WTC11 (cell line): ENCODE measurements around the gene KRT85. TPM values are rescaled to one million over a fixed set of nuclear protein-coding genes. Genes with fewer than 3 reads are reported as not detected.

Experiments used
- ATAC-seq: fragments of 200-7000 bp; cut with Tn5 transposase; 2 replicates; pipeline ENCODE4 v1.10.0; 2021; ENCODE audit warnings: mild to moderate bottlenecking, moderate library complexity
- CTCF ChIA-PET: fragments of 300-600 bp; sonication (Branson Sonifier 250); formaldehyde crosslinking; loops from one replicate; lab custom pipeline; 2021; ENCODE audit warnings: antibody characterized with exemption; lab: Charles Lee
- POLR2A ChIA-PET: fragments of 350-600 bp; sonication (Branson Sonifier 250); formaldehyde crosslinking; loops from one replicate; lab custom pipeline; 2021; ENCODE audit warnings: antibody characterized with exemption; lab: Charles Lee
- DNase-seq: peaks from one replicate; pipeline ENCODE4 v3.0.0; 2021; ENCODE audit warnings: low spot score
- H3K27ac Mint-ChIP-seq: 2 replicates; pipeline ENCODE4 v1.8.0; 2021; ENCODE audit warnings: mixed read lengths
- H3K27me3 Mint-ChIP-seq: 2 replicates; pipeline ENCODE4 v1.8.0; 2021; ENCODE audit warnings: low read depth, mild to moderate bottlenecking, moderate library complexity, mixed read lengths
- H3K36me3 Mint-ChIP-seq: 2 replicates; pipeline ENCODE4 v1.8.0; 2021; ENCODE audit warnings: mixed read lengths
- H3K4me1 Mint-ChIP-seq: 2 replicates; pipeline ENCODE4 v1.8.0; 2022; ENCODE audit warnings: mixed read lengths
- H3K4me3 Mint-ChIP-seq: 2 replicates; pipeline ENCODE4 v1.8.0; 2021; ENCODE audit warnings: mild to moderate bottlenecking, moderate library complexity, mixed read lengths
- H3K9me3 Mint-ChIP-seq: 2 replicates; pipeline ENCODE4 v1.8.0; 2021; ENCODE audit warnings: mixed read lengths
- ATF2 ChIP-seq: sonication (generic); formaldehyde crosslinking; IDR thresholded peaks from 2 replicates; pipeline ENCODE4 v1.8.1; 2022; ENCODE audit warnings: low read depth, missing genetic modification reagents, borderline replicate concordance
- ATF6 ChIP-seq: sonication (generic); formaldehyde crosslinking; IDR thresholded peaks from 2 replicates; pipeline ENCODE4 v1.8.1; 2023; ENCODE audit warnings: mild to moderate bottlenecking, missing genetic modification reagents
- CREB1 ChIP-seq: sonication (generic); formaldehyde crosslinking; IDR thresholded peaks from 2 replicates; pipeline ENCODE4 v1.8.0; 2023; ENCODE audit warnings: mild to moderate bottlenecking, missing genetic modification reagents
- ESRRA ChIP-seq: sonication (generic); formaldehyde crosslinking; IDR thresholded peaks from 2 replicates; pipeline ENCODE4 v1.8.1; 2022; ENCODE audit warnings: mild to moderate bottlenecking, missing genetic modification reagents, borderline replicate concordance
- FOXJ3 ChIP-seq: sonication (generic); formaldehyde crosslinking; IDR thresholded peaks from 2 replicates; pipeline ENCODE4 v1.9.0; 2021; ENCODE audit warnings: missing genetic modification reagents, mild to moderate bottlenecking, borderline replicate concordance
- FOXK1 ChIP-seq: sonication (generic); formaldehyde crosslinking; IDR thresholded peaks from 2 replicates; pipeline ENCODE4 v1.8.0; 2022; ENCODE audit warnings: mild to moderate bottlenecking, moderate library complexity, missing genetic modification reagents
- GABPB1 ChIP-seq: sonication (generic); formaldehyde crosslinking; IDR thresholded peaks from 2 replicates; pipeline ENCODE4 v1.8.1; 2023; ENCODE audit warnings: mild to moderate bottlenecking, missing genetic modification reagents
- TEAD4 ChIP-seq: sonication (generic); formaldehyde crosslinking; IDR thresholded peaks from 2 replicates; pipeline ENCODE4 v1.8.0; 2022; ENCODE audit warnings: mild to moderate bottlenecking, missing genetic modification reagents
- ZBTB21 ChIP-seq: sonication (generic); formaldehyde crosslinking; IDR thresholded peaks from 2 replicates; pipeline ENCODE4 v1.8.1; 2023; ENCODE audit warnings: mild to moderate bottlenecking, missing genetic modification reagents, borderline replicate concordance
- ZNF219 ChIP-seq: sonication (generic); formaldehyde crosslinking; IDR thresholded peaks from 2 replicates; pipeline ENCODE4 v1.8.0; 2023; ENCODE audit warnings: missing genetic modification reagents, mild to moderate bottlenecking, borderline replicate concordance
- ZNF232 ChIP-seq: sonication (generic); formaldehyde crosslinking; IDR thresholded peaks from 2 replicates; pipeline ENCODE4 v1.8.0; 2022; ENCODE audit warnings: mild to moderate bottlenecking, missing genetic modification reagents
- ZNF317 ChIP-seq: sonication (generic); formaldehyde crosslinking; IDR thresholded peaks from 2 replicates; pipeline ENCODE4 v1.8.1; 2023; ENCODE audit warnings: low read depth, mild to moderate bottlenecking, moderate library complexity, missing genetic modification reagents, borderline replicate concordance
- ZNF416 ChIP-seq: fragments of 250-450 bp; sonication (Bioruptor Pico); IDR thresholded peaks from 2 replicates; pipeline ENCODE4 v1.9.0; 2021; ENCODE audit warnings: mild to moderate bottlenecking, inconsistent platforms
- ZNF423 ChIP-seq: fragments of 250-450 bp; sonication (Bioruptor Pico); IDR thresholded peaks from 2 replicates; pipeline ENCODE4 v2.1.2; 2022; ENCODE audit warnings: mild to moderate bottlenecking, moderate library complexity
- ZNF512 ChIP-seq: sonication (generic); formaldehyde crosslinking; IDR thresholded peaks from 2 replicates; pipeline ENCODE4 v1.8.1; 2022; ENCODE audit warnings: missing genetic modification reagents, borderline replicate concordance
- total RNA-seq: library from RNA; stranded (reverse); gene quantifications from 3 replicates; pipeline ENCODE4 v1.2.3, GENCODE V29; 2021
- TF ChIP-seq, protein P1 (sequence below): sonication (generic); formaldehyde crosslinking; IDR thresholded peaks from 2 replicates; pipeline ENCODE4 v1.8.0; 2022; ENCODE audit warnings: mild to moderate bottlenecking, missing genetic modification reagents
- TF ChIP-seq, protein P2 (sequence below): sonication (generic); formaldehyde crosslinking; IDR thresholded peaks from 2 replicates; pipeline ENCODE4 v1.8.0; 2023; ENCODE audit warnings: missing genetic modification reagents
- TF ChIP-seq, protein P3 (sequence below): sonication (generic); formaldehyde crosslinking; IDR thresholded peaks from 2 replicates; pipeline ENCODE4 v1.8.1; 2023; ENCODE audit warnings: mild to moderate bottlenecking, missing genetic modification reagents, borderline replicate concordance

KRT85 gene
- total RNA-seq, 1 experiment from 2014 or later: not detected

DNA sequence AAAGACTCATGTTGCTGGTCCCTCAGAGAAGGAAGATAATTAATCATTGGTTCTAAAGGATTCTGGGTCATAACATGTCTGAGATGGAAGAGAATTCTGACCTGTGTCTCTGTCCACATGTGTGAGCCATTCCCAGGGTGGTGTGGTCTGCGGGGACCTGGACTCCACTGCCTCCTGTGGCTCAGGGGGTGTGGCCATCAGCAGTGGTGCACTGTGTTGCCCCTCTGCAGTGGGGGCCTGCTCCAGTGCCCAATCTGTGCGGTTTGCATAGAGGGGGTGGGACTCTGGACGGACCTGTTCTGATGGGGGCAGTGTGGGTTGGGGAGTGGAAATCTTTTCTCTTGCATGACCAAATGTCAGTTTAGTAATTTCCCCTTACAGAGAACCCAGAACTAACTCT, 13.5 kb downstream of the KRT85 start (continued):
- TF ChIP-seq FOXK1 (CRISPR knock-in tag): no peak
- TF ChIP-seq ZNF416 (CRISPR knock-in tag): no peak
- no peak for TF ChIP-seq ZNF317 (CRISPR knock-in tag)
- no peak for TF ChIP-seq ZBTB21
- no peak for TF ChIP-seq FOXJ3 (CRISPR knock-in tag)
- TF ChIP-seq CREB1: no peak

- Mint-ChIP-seq H3K36me3 (no peaks in the 10 kb centered on the region), H3K9me3 (no peaks in the 10 kb centered on the region), H3K27ac (no peak overlapping the region), H3K4me3 (no peak overlapping the region), H3K4me1 (peaks cover 8% of the 10 kb centered on the region; the same call in 1 of the 2 replicates), H3K27me3 (no peaks in the 10 kb centered on the region)
- DNase-seq (no peak), ATAC-seq (no peak)
- POLR2A ChIA-PET: no interaction called here
- TF ChIP-seq, protein P1, sequence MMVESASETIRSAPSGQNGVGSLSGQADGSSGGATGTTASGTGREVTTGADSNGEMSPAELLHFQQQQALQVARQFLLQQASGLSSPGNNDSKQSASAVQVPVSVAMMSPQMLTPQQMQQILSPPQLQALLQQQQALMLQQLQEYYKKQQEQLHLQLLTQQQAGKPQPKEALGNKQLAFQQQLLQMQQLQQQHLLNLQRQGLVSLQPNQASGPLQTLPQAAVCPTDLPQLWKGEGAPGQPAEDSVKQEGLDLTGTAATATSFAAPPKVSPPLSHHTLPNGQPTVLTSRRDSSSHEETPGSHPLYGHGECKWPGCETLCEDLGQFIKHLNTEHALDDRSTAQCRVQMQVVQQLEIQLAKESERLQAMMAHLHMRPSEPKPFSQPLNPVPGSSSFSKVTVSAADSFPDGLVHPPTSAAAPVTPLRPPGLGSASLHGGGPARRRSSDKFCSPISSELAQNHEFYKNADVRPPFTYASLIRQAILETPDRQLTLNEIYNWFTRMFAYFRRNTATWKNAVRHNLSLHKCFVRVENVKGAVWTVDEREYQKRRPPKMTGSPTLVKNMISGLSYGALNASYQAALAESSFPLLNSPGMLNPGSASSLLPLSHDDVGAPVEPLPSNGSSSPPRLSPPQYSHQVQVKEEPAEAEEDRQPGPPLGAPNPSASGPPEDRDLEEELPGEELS (CRISPR knock-in tag): no peak
- TF ChIP-seq ATF2 (CRISPR knock-in tag): no peak
- no peak for TF ChIP-seq TEAD4 (CRISPR knock-in tag)
- TF ChIP-seq, protein P2, sequence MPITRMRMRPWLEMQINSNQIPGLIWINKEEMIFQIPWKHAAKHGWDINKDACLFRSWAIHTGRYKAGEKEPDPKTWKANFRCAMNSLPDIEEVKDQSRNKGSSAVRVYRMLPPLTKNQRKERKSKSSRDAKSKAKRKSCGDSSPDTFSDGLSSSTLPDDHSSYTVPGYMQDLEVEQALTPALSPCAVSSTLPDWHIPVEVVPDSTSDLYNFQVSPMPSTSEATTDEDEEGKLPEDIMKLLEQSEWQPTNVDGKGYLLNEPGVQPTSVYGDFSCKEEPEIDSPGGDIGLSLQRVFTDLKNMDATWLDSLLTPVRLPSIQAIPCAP (CRISPR knock-in tag): no peak
- TF ChIP-seq ZNF512: no peak
- TF ChIP-seq ZNF219: no peak
- no peak for TF ChIP-seq ZNF232 (CRISPR knock-in tag)
- CTCF ChIA-PET: interaction anchor here (1.2 to 2.2 kb wide), 4 partner anchors 9 to 131 kb away, joined by 5 to 8 read pairs (median 6); no protein-coding TSS in a partner anchor
Observed at GRCh38 chr12:52352951-52353350, 14.3 kb downstream of the KRT85 start.

GRCh38 chr12:52351196-52352059, 15.9 kb downstream of the KRT85 start:
- no peak for DNase-seq
- H3K4me3 Mint-ChIP-seq: no peak overlapping the region
- TF ChIP-seq ATF6 (CRISPR knock-in tag) (no peak), ESRRA (CRISPR knock-in tag) (no peak), ZNF423 (CRISPR knock-in tag) (no peak), ATF2 (CRISPR knock-in tag) (no peak), GABPB1 (CRISPR knock-in tag) (no peak)
- TF ChIP-seq, protein P3, sequence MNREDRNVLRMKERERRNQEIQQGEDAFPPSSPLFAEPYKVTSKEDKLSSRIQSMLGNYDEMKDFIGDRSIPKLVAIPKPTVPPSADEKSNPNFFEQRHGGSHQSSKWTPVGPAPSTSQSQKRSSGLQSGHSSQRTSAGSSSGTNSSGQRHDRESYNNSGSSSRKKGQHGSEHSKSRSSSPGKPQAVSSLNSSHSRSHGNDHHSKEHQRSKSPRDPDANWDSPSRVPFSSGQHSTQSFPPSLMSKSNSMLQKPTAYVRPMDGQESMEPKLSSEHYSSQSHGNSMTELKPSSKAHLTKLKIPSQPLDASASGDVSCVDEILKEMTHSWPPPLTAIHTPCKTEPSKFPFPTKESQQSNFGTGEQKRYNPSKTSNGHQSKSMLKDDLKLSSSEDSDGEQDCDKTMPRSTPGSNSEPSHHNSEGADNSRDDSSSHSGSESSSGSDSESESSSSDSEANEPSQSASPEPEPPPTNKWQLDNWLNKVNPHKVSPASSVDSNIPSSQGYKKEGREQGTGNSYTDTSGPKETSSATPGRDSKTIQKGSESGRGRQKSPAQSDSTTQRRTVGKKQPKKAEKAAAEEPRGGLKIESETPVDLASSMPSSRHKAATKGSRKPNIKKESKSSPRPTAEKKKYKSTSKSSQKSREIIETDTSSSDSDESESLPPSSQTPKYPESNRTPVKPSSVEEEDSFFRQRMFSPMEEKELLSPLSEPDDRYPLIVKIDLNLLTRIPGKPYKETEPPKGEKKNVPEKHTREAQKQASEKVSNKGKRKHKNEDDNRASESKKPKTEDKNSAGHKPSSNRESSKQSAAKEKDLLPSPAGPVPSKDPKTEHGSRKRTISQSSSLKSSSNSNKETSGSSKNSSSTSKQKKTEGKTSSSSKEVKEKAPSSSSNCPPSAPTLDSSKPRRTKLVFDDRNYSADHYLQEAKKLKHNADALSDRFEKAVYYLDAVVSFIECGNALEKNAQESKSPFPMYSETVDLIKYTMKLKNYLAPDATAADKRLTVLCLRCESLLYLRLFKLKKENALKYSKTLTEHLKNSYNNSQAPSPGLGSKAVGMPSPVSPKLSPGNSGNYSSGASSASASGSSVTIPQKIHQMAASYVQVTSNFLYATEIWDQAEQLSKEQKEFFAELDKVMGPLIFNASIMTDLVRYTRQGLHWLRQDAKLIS (CRISPR knock-in tag): no peak

More at GRCh38 chr12:52351196-52352059, 15.9 kb downstream of the KRT85 start:
- Mint-ChIP-seq H3K4me1 (0 out of 2 replicates have a peak, but pooled peaks cover 3% of the 10 kb centered on the region), H3K9me3 (no peaks in the 10 kb centered on the region), H3K27ac (no peak overlapping the region), H3K36me3 (no peaks in the 10 kb centered on the region), H3K27me3 (no peaks in the 10 kb centered on the region)
- ATAC-seq: no peak
- POLR2A ChIA-PET: no interaction called here
- CTCF ChIA-PET: interaction anchor here (0.5 to 2.2 kb wide), 12 partner anchors 10 to 514 kb away, joined by 3 to 8 read pairs (median 5); no protein-coding TSS in a partner anchor
